DOHH2 (cell line): ENCODE data around the gene SYCP2.

Source experiments
- H3F3A ChIP-seq: fragments of 200-600 bp; sonication (generic), shearing (Covaris generic); 2 replicates; pipeline ENCODE4 v1.6.0; 2016; ENCODE audit warnings: antibody characterized with exemption, mild to moderate bottlenecking; ENCODE audit not compliant: control insufficient read depth, insufficient read depth
- H3K27ac ChIP-seq: fragments of 200-600 bp; sonication (generic); 2 replicates; pipeline ENCODE4 v1.5.1; 2014; ENCODE audit warnings: low read depth, mild to moderate bottlenecking, low read length, moderate library complexity
- H3K27me3 ChIP-seq: fragments of 200-600 bp; sonication (generic); 2 replicates; pipeline ENCODE4 v1.6.1; 2014; ENCODE audit warnings: mild to moderate bottlenecking, low read length, mixed read lengths; ENCODE audit not compliant: control insufficient read depth
- H3K36me3 ChIP-seq: fragments of 200-600 bp; sonication (generic); 2 replicates; pipeline ENCODE4 v1.6.1; 2014; ENCODE audit warnings: mild to moderate bottlenecking, low read length, moderate library complexity, mixed read lengths; ENCODE audit not compliant: control insufficient read depth
- H3K4me1 ChIP-seq: fragments of 200-600 bp; sonication (generic); 2 replicates; pipeline ENCODE4 v1.6.1; 2014; ENCODE audit warnings: mild to moderate bottlenecking, low read length, mixed read lengths; ENCODE audit not compliant: control insufficient read depth
- H3K4me2 ChIP-seq: fragments of 200-600 bp; sonication (generic); 2 replicates; pipeline ENCODE4 v1.6.0; 2014; ENCODE audit warnings: mild to moderate bottlenecking, low read length, moderate library complexity
- H3K4me3 ChIP-seq: fragments of 200-600 bp; sonication (generic); 2 replicates; pipeline ENCODE4 v1.5.1; 2014; ENCODE audit warnings: mild to moderate bottlenecking, low read length, mixed read lengths
- H3K79me2 ChIP-seq: fragments of 200-600 bp; sonication (generic); 2 replicates; pipeline ENCODE4 v1.6.1; 2014; ENCODE audit warnings: mild to moderate bottlenecking, low read length, mixed read lengths; ENCODE audit not compliant: control insufficient read depth
- H3K9me2 ChIP-seq: fragments of 200-600 bp; sonication (generic); replicated peaks from 2 replicates; pipeline ENCODE4 v1.6.1; 2014; ENCODE audit warnings: mild to moderate bottlenecking, low read length, mixed read lengths; ENCODE audit not compliant: control insufficient read depth
- H3K9me3 ChIP-seq: fragments of 200-600 bp; sonication (generic); 2 replicates; pipeline ENCODE4 v1.6.1; 2014; ENCODE audit warnings: antibody characterized with exemption, low read length, mixed read lengths; ENCODE audit not compliant: control insufficient read depth, insufficient read depth
- H4K20me1 ChIP-seq: fragments of 200-600 bp; sonication (generic); 2 replicates; pipeline ENCODE4 v1.6.0; 2014; ENCODE audit warnings: low read depth, mild to moderate bottlenecking, antibody characterized with exemption, low read length, moderate library complexity; ENCODE audit not compliant: control insufficient read depth, insufficient read depth
- EZH2phosphoT487 ChIP-seq: fragments of 200-600 bp; sonication (generic); IDR thresholded peaks from 2 replicates; pipeline ENCODE4 v1.6.1; 2017; ENCODE audit warnings: borderline replicate concordance, mild to moderate bottlenecking, antibody characterized with exemption, low read length, moderate library complexity, mixed read lengths
- TF ChIP-seq, protein P1 (sequence below): fragments of 200-600 bp; sonication (generic); IDR thresholded peaks from one replicate; pipeline ENCODE4 v1.5.1; 2014; ENCODE audit warnings: antibody characterized with exemption, mild to moderate bottlenecking, low read depth, low read length; ENCODE audit not compliant: poor library complexity, severe bottlenecking

SYCP2 gene

DNA sequence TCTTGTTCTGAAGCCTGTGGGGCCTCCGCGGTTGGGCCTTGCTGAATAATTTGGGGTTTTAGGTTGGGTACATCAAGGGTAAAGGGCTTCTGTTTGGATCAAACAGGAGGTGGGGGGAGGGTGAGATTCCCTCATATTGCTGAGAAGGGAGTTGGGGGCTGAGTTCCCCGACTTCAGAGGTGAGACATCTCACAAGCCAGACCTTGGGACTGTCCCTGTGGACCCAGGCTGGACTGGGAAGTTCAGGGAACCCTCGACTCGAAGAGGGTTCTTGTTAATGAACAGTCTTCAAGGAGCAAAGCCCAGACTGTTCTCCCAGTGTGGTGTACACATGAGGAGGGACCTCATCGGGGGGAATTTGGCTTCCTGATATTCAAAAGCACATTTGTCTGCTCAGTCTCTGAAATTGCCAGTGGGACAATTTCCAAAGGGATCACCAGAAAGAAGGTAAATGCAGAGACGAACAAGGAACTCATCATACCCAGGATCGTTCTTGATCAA is 118.5 kb downstream of the SYCP2 start:
- H3K36me3 ChIP-seq, result no peaks in the 10 kb centered on the region
- H3K4me2 ChIP-seq, result no peak overlapping the region
- H3K27ac ChIP-seq, result no peak overlapping the region
- no peaks in the 10 kb centered on the region for H3K27me3 ChIP-seq
- no peak overlapping the region for H3K4me3 ChIP-seq
- H3K9me2 ChIP-seq, result no peaks in the 10 kb centered on the region
- H3F3A ChIP-seq, result no peaks in the 10 kb centered on the region
- no peaks in the 10 kb centered on the region for H4K20me1 ChIP-seq
- TF ChIP-seq, protein P1, sequence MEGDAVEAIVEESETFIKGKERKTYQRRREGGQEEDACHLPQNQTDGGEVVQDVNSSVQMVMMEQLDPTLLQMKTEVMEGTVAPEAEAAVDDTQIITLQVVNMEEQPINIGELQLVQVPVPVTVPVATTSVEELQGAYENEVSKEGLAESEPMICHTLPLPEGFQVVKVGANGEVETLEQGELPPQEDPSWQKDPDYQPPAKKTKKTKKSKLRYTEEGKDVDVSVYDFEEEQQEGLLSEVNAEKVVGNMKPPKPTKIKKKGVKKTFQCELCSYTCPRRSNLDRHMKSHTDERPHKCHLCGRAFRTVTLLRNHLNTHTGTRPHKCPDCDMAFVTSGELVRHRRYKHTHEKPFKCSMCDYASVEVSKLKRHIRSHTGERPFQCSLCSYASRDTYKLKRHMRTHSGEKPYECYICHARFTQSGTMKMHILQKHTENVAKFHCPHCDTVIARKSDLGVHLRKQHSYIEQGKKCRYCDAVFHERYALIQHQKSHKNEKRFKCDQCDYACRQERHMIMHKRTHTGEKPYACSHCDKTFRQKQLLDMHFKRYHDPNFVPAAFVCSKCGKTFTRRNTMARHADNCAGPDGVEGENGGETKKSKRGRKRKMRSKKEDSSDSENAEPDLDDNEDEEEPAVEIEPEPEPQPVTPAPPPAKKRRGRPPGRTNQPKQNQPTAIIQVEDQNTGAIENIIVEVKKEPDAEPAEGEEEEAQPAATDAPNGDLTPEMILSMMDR, result no peak
- TF ChIP-seq EZH2phosphoT487, result no peak
- H3K79me2 ChIP-seq, result no peaks in the 10 kb centered on the region
- H3K9me3 ChIP-seq, result no peaks in the 10 kb centered on the region
- no peaks in the 10 kb centered on the region for H3K4me1 ChIP-seq

DNA sequence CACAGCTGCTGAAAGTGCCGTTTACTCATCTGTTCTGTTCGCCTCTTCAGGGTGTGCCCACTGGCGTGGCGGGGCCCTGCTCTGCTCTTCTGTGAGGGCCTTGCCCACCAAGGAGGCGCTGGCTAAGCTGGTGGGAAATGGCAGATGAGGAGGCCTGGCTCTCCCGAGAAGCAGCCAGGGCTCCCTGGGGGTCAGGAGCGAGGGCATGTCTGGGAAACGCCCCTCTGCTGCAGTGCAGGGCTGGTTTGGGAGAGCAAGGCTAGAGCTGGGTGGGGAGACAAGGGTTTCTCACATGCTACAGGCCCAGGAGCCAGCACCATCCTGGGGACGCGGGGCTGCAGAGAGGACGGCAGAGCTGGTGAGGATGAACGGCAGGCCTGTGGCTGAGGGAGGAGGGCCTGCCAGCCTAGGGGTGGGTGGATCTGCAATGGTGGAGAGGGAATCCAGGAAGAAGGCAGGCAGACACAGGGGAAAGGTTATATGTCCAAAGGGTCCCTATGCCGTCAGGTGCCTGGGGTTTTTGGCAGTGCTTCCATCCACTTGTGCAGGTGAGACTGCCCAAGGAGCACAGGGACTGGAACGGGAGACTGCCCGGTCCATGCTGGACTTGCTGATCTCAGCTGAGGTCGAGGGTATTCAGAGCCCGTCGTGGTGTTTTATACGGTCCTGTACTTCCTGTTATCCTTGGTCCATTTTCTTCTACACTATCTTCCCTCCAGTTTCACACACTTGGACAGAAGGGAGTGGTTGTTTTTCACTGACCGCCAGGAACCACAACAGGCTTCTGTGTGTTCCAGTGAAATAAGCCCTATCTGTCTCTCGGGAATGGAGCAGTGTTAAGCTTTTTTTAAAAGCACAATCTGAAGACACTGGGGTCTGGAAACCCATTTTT is 119.2 kb downstream of the SYCP2 start:
- H3K4me3 ChIP-seq, result no peak overlapping the region

More for the DNA sequence above, 119.2 kb downstream of the SYCP2 start:
- TF ChIP-seq EZH2phosphoT487, result no peak
- TF ChIP-seq, protein P1, result no peak
- no peak overlapping the region for H3K4me2 ChIP-seq
- H3K36me3 ChIP-seq, result no peaks in the 10 kb centered on the region
- H3K27me3 ChIP-seq, result no peaks in the 10 kb centered on the region
- H4K20me1 ChIP-seq, result no peaks in the 10 kb centered on the region
- no peak overlapping the region for H3K27ac ChIP-seq
- no peaks in the 10 kb centered on the region for H3K4me1 ChIP-seq
- no peaks in the 10 kb centered on the region for H3K9me3 ChIP-seq
- no peaks in the 10 kb centered on the region for H3F3A ChIP-seq
- H3K79me2 ChIP-seq, result no peaks in the 10 kb centered on the region
- H3K9me2 ChIP-seq, result no peaks in the 10 kb centered on the region
